ENCODE data around the gene ATP8A1. TPM values are rescaled to one million over a fixed set of nuclear protein-coding genes. Genes with fewer than 3 reads are reported as not detected.
"Not testable (repeated sequence)": the region's sequence is repeated elsewhere in the genome, so short reads cannot be mapped to it uniquely, and the experiment has no call there.

The ATP8A1 gene
- total RNA-seq, 1 donor from 2014 or later, result 278 TPM

- Mint-ChIP-seq H3K9me3 (ENCODE audit: unreplicated experiment) (peaks cover 3% of the 10 kb centered on the region), H3K27me3 (ENCODE audit: unreplicated experiment) (peaks cover 1% of the 10 kb centered on the region), H3K36me3 (ENCODE audit: unreplicated experiment) (no peaks in the 10 kb centered on the region), H3K4me1 (ENCODE audit: low read depth, unreplicated experiment) (no peaks in the 10 kb centered on the region), H3K27ac (ENCODE audit: unreplicated experiment) (no peak overlapping the region), H3K4me3 (ENCODE audit: unreplicated experiment) (no peak overlapping the region)
- TF ChIP-seq CTCF (IDR thresholded peaks at IDR 0.05; ENCODE audit: partially characterized antibody, unreplicated experiment), result no peak
- DNase-seq, result no peak
These were observed 183.7 kb downstream of the ATP8A1 start for GRCh38 chr4:42473071-42473684.

GRCh38 chr4:42471896-42472295 lies 185.0 kb downstream of the ATP8A1 start:
- H3K27me3 Mint-ChIP-seq (ENCODE audit: unreplicated experiment), result peaks cover 1% of the 10 kb centered on the region
- TF ChIP-seq CTCF (IDR thresholded peaks at IDR 0.05; ENCODE audit: partially characterized antibody, unreplicated experiment), result no peak
- no peak overlapping the region for H3K27ac Mint-ChIP-seq (ENCODE audit: unreplicated experiment)
- H3K36me3 Mint-ChIP-seq (ENCODE audit: unreplicated experiment), result no peaks in the 10 kb centered on the region
- DNase-seq, result no peak
- H3K4me3 Mint-ChIP-seq (ENCODE audit: unreplicated experiment), result no peak overlapping the region
- H3K4me1 Mint-ChIP-seq (ENCODE audit: low read depth, unreplicated experiment), result no peaks in the 10 kb centered on the region
- H3K9me3 Mint-ChIP-seq (ENCODE audit: unreplicated experiment), result peaks cover 4% of the 10 kb centered on the region

DNA sequence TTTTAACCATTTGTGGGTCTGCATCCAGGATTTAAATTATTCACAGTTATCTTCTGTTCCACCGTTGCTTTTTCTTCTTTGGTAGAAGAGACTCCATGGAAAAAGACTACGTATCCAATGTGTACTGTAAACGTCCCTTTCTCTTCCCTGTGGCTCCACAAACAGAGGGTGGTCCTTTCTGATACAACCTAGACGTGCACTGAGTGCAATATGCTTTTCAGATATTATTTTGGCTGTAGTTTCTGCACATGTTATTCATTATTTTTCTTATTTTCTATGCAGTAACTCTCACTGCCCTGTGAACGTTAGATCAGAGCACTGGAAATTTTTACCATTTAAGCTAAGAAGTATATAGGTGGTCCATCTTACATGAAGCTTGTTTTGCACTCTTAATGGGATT lies 186.9 kb downstream of the ATP8A1 start:
- no peaks in the 10 kb centered on the region for H3K4me1 Mint-ChIP-seq (ENCODE audit: low read depth, unreplicated experiment)
- H3K36me3 Mint-ChIP-seq (ENCODE audit: unreplicated experiment), result no peaks in the 10 kb centered on the region
- H3K27ac Mint-ChIP-seq (ENCODE audit: unreplicated experiment), result no peak overlapping the region
- H3K4me3 Mint-ChIP-seq (ENCODE audit: unreplicated experiment), result no peak overlapping the region
- no peak for DNase-seq
- H3K27me3 Mint-ChIP-seq (ENCODE audit: unreplicated experiment), result peaks cover 1% of the 10 kb centered on the region
- TF ChIP-seq CTCF (IDR thresholded peaks at IDR 0.05; ENCODE audit: partially characterized antibody, unreplicated experiment), result no peak
- peaks cover 4% of the 10 kb centered on the region for H3K9me3 Mint-ChIP-seq (ENCODE audit: unreplicated experiment)

DNA sequence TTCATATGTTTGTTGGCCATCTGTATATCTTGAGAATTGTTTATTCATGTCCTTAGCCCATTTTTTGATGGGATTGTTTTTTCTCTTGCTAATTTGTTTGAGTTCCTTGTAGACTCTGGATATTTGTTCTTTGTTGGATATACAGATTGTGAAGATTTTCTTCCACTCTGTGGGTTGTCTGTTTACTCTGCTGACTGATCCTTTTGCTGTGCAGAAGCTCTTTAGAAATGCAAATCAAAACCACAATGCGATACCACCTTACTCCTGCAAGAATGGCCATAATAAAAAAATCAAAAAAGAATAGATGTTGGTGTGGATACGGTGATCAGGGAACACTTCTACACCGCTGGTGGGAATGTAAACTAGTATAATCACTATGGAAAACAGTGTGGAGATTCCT lies 189.1 kb downstream of the ATP8A1 start:
- not testable (repeated sequence) for H3K27ac Mint-ChIP-seq (ENCODE audit: unreplicated experiment); H3K4me3 Mint-ChIP-seq (ENCODE audit: unreplicated experiment); H3K36me3 Mint-ChIP-seq (ENCODE audit: unreplicated experiment)

DNA sequence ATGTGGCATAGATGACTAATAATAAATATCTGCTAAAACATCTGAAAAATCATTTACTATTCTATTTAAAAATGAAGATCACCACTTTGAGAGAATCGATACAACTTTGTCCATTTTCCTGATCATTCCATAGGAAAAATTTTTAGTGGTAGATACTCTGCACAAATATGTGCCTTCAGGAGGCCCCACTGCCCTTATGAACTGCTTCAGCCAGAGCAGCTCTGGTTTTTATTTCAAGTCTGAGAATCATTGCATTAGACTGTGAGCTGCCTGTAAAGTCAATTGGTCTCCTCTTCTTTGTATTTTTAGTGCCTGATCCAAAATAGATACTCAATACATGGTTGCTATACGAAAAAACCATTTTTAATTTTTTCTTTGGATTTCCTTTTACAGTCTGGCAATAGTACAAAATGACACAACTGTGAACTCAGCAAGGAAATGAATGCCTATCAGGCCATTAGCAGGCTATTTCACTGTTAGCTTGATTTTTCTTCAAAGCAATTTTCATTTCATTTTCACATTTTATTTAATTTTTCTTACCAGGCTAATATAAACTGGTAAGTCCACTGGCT lies 190.5 kb downstream of the ATP8A1 start:
- peaks cover 2% of the 10 kb centered on the region for H3K27me3 Mint-ChIP-seq (ENCODE audit: unreplicated experiment)
- peaks cover 16% of the 10 kb centered on the region for H3K36me3 Mint-ChIP-seq (ENCODE audit: unreplicated experiment)
- peaks cover 6% of the 10 kb centered on the region for H3K9me3 Mint-ChIP-seq (ENCODE audit: unreplicated experiment)
- no peak overlapping the region for H3K4me3 Mint-ChIP-seq (ENCODE audit: unreplicated experiment)
- TF ChIP-seq CTCF (IDR thresholded peaks at IDR 0.05; ENCODE audit: partially characterized antibody, unreplicated experiment), result no peak
- no peak overlapping the region for H3K27ac Mint-ChIP-seq (ENCODE audit: unreplicated experiment)
- no peaks in the 10 kb centered on the region for H3K4me1 Mint-ChIP-seq (ENCODE audit: low read depth, unreplicated experiment)
- DNase-seq, result no peak

More for the DNA sequence above, 189.1 kb downstream of the ATP8A1 start:
- not testable (repeated sequence) for DNase-seq; H3K27me3 Mint-ChIP-seq (ENCODE audit: unreplicated experiment); H3K4me1 Mint-ChIP-seq (ENCODE audit: low read depth, unreplicated experiment); H3K9me3 Mint-ChIP-seq (ENCODE audit: unreplicated experiment)
